ENCODE data around the gene FLYWCH1.
A peak's percentile ranks its signal among the peaks of the same experiment; 100 is the strongest.

FLYWCH1 gene

DNA sequence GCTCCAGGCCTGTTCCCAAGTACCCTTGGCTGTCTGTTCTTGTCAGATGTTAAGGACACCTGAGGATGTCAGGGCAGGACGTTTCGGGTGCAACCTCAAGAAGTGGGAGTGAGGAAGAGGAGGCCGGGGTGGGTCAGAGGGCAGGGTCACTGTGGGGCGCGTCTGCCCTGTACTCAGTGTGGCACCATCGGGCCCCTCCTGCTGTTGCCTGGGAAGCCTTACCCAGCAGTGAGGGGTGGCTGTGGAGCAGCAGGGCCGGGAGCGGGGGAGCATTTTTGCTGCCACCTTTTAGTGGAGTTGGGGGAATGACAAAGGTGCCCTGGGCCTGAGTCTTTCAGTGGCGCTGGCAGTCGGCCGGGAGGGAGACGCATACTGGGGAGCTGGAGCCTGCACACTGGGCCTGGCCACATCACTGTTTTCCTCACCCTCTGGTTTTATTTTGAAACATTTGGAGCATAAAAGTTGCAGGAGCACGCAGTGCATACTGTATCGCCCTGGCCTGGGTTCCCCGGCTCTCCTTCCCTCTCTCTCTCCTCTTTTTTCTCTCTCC is 11.1 kb upstream of the FLYWCH1 start:
- DNase-seq (ENCODE audit: low read depth): no peak

DNA sequence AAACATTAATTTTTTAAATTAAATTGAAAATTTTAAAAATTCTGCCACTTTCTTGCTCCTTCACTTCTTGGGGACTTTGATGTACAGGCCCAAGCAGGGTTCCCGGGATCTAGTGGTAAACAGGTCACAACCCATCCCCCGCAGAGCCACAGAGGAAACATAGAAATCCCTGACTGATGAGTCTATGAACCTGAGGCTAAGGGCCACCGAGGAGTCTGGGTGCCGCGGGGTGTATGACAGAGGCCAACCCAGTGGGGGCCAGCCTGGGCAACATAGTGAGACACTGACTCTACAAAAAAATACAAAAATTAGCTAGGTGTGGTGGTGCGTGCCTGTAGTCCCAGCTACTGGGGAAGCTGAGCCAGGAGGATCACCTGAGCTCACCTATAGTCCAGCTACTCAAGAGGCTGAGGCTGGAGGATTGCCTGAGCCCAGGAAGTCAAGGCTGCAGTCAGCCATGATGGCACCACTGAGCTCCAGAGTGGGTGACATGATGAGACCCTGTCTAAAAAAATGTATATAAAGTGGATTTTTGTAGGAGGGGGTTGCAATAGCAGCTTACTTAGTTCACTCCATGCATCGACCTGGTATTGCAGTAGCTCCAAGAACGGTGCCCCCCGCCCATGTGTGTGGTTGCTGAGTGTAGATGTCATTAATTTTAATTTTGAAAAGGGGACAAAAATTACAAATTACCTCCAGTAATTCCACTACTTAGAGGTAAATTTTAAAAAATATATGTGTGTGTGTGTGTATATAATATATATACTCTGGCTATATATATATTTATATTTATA is 9.2 kb upstream of the FLYWCH1 start:
- DNase-seq (ENCODE audit: low read depth): no peak

GRCh38 chr16:2904100-2904921 is 7.4 kb upstream of the FLYWCH1 start:
- peak; percentile 65 for DNase-seq (ENCODE audit: low read depth)

GRCh38 chr16:2904922-2905240 is 6.8 kb upstream of the FLYWCH1 start:
- no peak for DNase-seq (ENCODE audit: low read depth)

GRCh38 chr16:2905241-2905987 is 6.3 kb upstream of the FLYWCH1 start:
- peak; percentile 97 for DNase-seq (ENCODE audit: low read depth)

DNA sequence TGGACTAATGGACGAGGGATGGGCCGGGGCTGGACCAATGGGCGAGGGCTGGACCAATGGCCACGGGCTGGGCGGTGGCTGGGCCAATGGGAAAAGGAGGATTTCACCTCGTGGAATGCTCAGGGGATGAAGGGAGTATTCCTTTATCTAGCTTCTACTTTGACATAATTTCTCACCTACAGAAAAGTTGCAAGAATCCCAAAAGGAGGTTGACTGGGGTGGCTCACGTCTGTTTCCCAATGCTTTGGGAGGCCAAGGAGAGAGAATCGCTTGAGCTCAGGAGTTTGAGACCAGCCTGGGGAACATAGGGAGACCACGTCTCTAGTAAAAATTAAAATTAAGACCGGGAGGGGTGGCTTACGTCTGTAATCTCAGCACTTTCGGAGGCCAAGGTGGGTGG is 5.7 kb upstream of the FLYWCH1 start:
- no peak for DNase-seq (ENCODE audit: low read depth)

DNA sequence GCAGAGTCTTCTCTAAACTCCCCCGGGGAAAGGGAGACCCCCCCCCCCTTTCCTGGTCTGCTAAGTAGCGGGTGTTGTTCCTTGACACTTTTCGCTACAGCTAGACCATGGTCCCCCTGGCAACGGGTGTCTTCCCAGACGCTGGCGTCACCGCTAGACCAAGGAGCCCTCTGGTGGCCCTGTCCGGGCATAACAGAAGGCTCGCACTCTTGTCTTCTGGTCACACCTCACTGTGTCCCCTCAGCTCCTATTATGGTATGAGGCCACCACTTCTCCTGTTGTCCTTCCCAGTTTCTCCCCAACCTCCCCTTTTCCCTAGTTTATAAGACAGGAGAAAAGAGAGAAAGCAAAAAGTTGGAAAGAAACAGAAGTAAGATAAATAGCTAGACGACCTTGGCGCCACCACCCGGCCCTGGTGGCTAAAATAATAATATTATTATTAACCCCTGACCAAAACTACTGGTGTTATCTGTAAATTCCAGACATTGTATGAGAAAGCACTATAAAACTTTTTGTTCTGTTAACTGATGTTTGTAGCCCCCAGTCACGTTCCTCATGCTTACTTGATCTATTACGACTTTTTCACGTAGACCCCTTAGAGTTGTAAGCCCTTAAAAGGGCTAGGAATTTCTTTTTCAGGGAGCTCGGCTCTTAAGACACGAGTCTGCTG is 4.5 kb upstream of the FLYWCH1 start:
- peak; percentile 20 for DNase-seq (ENCODE audit: low read depth)

DNA sequence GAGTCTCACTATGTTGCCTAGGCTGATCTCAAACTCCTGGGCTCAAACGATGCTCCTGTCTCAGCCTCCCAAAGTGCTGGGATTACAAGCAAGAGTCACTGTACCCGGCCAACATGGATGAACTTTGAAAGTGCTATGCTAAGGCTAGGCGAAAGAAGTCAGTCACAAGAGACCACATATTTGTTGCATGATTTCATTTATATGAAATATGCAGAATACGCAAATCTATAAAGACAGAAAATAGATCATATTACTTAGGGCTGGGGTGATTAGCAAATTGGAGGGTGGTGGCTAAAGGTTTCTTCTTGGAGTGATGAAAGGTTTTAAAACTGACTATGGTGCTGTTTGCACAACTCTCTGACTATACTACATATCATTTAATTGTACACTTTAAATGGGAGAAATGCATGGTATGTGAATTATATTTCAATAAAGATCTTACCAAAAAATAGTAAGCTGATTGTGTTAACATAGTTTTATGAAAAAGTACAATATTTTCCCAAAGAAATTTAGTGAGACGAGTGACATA is 1.2 kb upstream of the FLYWCH1 start:
- DNase-seq (ENCODE audit: low read depth): no peak

- no peak for DNase-seq (ENCODE audit: low read depth)
These were observed 834 bp downstream of the FLYWCH1 start for GRCh38 chr16:2912330-2913199.

- no peak for DNase-seq (ENCODE audit: low read depth)
These were observed 1.9 kb downstream of the FLYWCH1 start for GRCh38 chr16:2913603-2914002.

- no peak for DNase-seq (ENCODE audit: low read depth)
These were observed 2.5 kb downstream of the FLYWCH1 start for GRCh38 chr16:2914233-2914632.

DNA sequence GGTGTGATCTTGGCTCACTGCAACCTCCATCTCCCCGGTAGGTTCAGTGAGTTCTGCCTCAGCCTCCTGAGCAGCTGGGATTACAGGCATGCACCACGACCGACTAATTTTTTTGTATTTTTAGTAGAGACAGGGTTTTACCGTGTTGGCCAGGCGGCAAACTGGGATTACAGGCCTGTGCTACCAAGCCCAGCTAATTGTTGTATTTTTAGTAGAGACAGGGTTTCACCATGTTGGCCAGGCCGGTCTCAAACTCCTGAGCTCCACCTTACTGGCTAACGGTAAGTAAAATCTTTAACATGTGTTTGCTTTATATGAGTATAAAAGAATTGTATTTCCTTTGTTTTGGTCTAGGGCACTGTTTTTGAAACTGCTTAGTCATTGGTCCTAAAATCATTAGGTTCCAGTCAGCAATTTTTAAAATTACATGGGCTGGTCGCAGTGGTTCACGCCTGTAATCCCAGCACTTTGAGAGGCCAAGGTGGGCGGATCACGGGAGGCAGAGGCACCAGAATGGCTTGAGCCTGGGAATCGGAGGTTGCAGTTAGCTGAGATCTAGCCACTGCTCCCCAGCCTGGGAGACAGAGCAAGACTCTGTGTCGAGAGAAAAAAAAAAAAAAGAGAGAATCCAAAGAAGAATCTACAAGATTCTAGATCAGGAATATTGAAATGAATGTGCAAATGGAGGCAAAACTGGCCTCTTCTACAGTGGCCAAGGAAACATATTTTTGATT is 3.6 kb downstream of the FLYWCH1 start:
- no peak for DNase-seq (ENCODE audit: low read depth)

DNA sequence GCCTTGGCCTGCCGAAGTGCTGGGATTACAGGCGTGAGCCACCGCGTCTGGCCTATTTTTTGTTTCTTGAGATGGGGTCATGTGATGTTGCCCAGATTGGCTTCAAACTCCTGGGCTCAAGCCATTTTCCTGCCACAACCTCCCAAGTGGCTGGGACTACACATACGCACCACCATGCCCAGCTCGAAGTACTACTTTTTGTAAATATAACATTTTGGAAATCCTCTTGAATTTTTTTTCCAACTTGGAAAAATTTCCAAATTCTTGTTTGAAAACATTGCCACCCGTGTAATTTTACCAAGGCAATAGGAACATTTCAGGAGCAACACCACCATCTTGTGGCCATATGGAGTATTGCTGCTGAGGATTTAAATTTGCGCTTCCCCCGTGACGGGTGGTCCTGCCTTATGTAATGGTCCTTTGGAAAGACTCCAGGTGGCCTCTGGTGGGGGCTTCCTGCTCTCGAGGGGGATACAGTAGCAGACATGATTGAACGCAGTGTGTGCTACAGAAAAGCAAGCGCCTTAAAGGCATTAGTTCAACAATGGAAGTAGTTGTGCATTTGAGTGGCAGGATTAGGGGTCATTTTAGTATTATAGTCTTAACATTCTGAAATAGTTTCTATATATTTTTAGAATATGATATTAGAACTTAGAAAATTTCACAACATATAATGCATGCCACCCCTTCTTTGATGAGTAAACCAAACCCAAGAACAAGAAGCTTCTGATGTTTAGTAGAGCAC is 8.0 kb downstream of the FLYWCH1 start:
- DNase-seq (ENCODE audit: low read depth): no peak

GRCh38 chr16:2923481-2923880 is 11.8 kb downstream of the FLYWCH1 start:
- DNase-seq (ENCODE audit: low read depth): no peak

DNA sequence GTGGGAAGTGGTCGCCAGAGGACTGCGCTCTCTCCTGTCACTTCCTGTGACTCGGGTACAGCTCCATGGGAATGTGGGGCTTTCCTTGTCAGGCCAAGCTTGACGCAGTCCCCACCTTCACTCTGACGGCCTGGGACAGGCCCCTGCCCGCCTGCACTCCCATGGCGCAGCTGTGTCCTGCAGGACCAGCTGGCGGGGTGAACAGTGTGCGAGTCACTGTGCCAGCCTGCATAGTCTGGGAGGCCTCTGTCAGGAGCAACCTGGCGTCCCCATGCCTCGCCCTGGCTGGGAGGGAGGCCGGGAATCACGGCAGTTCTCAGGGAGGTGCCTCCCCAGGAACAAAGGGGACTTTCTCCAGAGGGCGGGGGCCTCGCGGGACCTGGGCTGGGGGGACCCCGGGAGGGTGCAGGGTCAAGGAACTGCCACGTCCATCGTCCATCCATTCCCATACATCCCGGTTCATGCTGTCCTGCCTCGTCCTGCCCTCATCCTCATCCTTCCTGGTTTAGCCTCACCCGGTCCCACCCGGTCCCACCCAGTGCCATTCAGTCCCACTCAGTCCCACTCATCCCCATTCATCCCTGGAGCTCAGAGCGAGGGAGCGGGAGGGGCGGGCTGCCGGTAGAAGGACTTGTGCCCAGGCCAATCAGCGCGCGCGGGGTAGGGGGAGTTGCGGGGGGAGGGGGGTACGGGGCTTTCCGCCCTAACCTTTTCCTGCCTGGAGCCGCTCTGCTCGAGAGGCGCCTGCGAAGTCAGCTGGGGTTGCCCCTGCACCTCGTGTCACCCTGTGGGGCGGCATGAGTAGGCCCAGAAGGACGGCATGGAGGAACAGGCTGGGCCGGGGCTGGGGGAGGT is 13.4 kb downstream of the FLYWCH1 start:
- DNase-seq (ENCODE audit: low read depth): no peak

DNA sequence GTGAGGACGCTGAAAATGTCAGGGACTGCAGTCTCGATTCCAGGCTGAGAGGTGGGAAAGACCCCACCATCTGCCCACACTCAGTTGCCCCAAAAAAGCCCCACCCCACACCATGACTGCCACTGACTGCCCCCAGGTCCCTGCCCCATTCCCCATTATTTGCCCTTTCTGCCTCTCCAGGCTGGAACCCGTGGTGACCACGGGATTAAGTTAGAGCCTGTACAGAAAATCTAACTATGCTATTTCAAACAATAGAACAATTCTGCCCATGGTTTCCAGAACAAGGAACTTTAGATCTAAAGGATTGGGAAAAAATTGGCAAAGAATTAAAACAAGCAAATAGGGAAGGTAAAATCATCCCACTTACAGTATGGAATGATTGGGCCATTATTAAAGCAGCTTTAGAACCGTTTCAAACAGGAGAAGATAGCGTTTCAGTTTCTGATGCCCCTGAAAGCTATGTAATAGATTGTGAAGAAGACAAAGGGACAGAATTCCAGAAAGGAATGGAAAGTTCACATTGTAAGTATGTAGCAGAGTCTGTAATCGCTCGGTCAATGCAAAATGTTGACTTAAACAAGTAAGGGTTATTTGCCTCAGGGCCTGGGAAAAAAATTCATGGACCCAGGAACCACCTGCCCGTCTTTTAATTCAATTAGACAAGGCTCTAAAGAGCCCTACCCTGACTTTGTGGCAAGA is 14.4 kb downstream of the FLYWCH1 start:
- no peak for DNase-seq (ENCODE audit: low read depth)

GRCh38 chr16:2926650-2926999 is 14.9 kb downstream of the FLYWCH1 start:
- DNase-seq (ENCODE audit: low read depth): no peak

All from CMK (cell line).